ENCODE data around the gene P3H2. TPM values are rescaled to one million over a fixed set of nuclear protein-coding genes. Genes with fewer than 3 reads are reported as not detected.

Gene P3H2
- total RNA-seq, 3 donors from 2014 or later = 16.1 to 51.1 (median 44.1) TPM

DNA sequence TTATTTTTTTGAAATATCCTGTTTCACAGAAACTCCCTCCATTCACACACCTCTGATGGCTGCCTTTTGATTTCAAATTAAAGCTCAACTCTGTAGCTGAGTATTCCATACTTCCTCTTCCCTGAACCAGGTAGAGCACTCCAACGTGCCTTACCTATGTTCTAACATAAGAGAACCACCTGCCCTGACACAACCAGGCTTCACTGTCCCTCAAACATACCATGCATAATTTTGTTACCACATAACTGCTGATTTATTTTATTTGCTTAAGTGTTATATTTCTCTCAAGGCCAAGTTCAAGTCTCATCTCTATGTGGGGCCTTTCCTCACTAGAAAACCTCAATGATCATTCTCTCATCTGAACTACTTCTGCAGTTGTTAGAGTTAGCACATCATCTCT is 209.7 kb downstream of the P3H2 start:
- DNase-seq (no peak), ATAC-seq (no peak)
- Histone ChIP-seq H3K36me3 (ENCODE audit: low read depth) (no peaks in the 10 kb centered on the region), H3K4me3 (no peak overlapping the region), H3K9me3 (no peaks in the 10 kb centered on the region), H3K4me1 (ENCODE audit: low read depth) (no peaks in the 10 kb centered on the region)
- no peak for TF ChIP-seq CTCF (IDR thresholded peaks at IDR 0.05)
- intact Hi-C loops (cut with DNase I, micrococcal nuclease) = no loop called here

DNA sequence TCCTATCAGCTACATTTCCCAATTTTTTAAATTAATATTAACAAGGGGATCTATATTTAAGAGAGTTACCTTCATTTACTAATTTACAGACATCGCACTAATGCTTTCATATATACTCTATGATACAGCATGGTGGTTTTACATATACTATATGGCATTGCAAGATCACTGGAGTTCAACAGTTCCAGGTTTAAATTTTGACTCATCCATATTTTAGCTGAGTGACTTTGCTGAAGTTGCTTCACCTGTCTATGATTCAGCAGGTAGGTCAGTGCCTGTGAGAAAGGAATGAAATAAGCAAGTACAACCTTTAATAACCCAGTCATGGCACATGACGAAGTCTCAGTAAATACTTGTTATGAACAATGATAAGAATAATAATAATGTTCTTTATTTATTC is 211.1 kb downstream of the P3H2 start:
- no peak for TF ChIP-seq CTCF (IDR thresholded peaks at IDR 0.05)
- no peak for ATAC-seq
- no peaks in the 10 kb centered on the region for H3K9me3 ChIP-seq
- no peak for DNase-seq
- H3K4me3 ChIP-seq = no peak overlapping the region
- no peaks in the 10 kb centered on the region for H3K36me3 ChIP-seq (ENCODE audit: low read depth)
- no peaks in the 10 kb centered on the region for H3K4me1 ChIP-seq (ENCODE audit: low read depth)
- intact Hi-C loops (cut with DNase I, micrococcal nuclease) = no loop called here

- H3K9me3 ChIP-seq = no peaks in the 10 kb centered on the region
- intact Hi-C loops (cut with DNase I, micrococcal nuclease) = no loop called here
- no peak for TF ChIP-seq CTCF (IDR thresholded peaks at IDR 0.05)
- DNase-seq (no peak), ATAC-seq (no peak)
- no peak overlapping the region for H3K4me3 ChIP-seq
- no peaks in the 10 kb centered on the region for H3K4me1 ChIP-seq (ENCODE audit: low read depth)
- no peaks in the 10 kb centered on the region for H3K36me3 ChIP-seq (ENCODE audit: low read depth)
Observed at GRCh38 chr3:189909139-189909538, 211.6 kb downstream of the P3H2 start.

- no peak for ATAC-seq
- TF ChIP-seq CTCF (IDR thresholded peaks at IDR 0.05) = no peak
Observed at GRCh38 chr3:189908646-189909045, 212.1 kb downstream of the P3H2 start.

DNA sequence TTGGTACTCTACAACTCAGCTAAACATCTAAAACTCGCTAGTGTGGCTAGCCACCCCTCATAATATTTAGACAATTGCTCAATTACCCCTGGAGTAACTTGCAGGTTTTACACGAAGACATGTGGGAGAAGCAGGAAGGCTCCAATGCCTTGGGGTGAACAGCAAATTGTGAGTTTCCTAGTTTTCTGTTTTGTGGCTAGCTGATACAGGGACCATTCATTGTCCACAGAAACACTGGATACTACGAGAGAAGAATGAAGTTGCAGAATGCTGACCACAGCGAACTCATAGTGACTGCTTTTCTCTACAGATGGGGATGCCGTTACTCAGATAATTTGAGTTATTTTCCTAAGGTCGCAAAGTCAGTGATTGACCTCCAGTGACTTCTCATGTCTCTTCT is 212.9 kb downstream of the P3H2 start:
- TF ChIP-seq CTCF (IDR thresholded peaks at IDR 0.05) = no peak
- Histone ChIP-seq H3K9me3 (no peaks in the 10 kb centered on the region), H3K4me3 (no peak overlapping the region), H3K36me3 (ENCODE audit: low read depth) (no peaks in the 10 kb centered on the region), H3K4me1 (ENCODE audit: low read depth) (no peaks in the 10 kb centered on the region)
- ATAC-seq = no peak
- intact Hi-C loops (cut with DNase I, micrococcal nuclease) = no loop called here
- no peak for DNase-seq

More at GRCh38 chr3:189908646-189909045, 212.1 kb downstream of the P3H2 start:
- Histone ChIP-seq H3K4me3 (no peak overlapping the region), H3K36me3 (ENCODE audit: low read depth) (no peaks in the 10 kb centered on the region), H3K9me3 (no peaks in the 10 kb centered on the region), H3K4me1 (ENCODE audit: low read depth) (no peaks in the 10 kb centered on the region)
- DNase-seq = no peak
- intact Hi-C loops (cut with DNase I, micrococcal nuclease) = no loop called here

Other genes starting within 250 kb of the P3H2 start
- 1 to 10 TPM in 1 of 3 donors, under 1 TPM in 2; 0.57 to 4.3 (median 0.78) TPM for gene CLDN1, start 201.5 kb upstream of the P3H2 start, total RNA-seq